ENCODE measurements around the gene PGD.
"Not testable (repeated sequence)": the region's sequence is repeated elsewhere in the genome, so short reads cannot be mapped to it uniquely, and the experiment has no call there.

PGD gene

DNA sequence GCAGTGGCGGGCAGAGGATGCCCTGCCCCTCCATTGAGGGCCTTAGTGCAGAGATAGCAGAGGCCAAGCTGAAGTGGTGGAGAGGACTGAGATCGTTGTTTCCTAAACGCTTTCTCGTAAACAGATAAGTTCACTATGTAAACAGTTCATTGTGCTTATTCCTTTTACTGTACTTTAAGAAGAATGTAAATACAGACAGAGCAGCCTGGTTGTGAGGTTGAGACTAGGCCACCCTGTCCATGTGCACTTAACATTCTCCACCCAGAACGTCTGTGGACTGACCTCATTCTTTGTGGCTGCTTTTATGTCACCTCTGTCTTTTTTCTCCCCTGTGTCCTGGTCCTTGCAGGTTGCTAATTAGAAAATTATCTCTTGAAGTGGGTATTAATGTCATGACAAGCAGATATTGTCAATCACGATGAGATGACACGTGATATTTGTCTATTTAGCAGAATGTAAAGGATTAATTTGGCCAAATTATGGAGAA is 39.9 kb downstream of the PGD start:
- DNase-seq = no peak

DNA sequence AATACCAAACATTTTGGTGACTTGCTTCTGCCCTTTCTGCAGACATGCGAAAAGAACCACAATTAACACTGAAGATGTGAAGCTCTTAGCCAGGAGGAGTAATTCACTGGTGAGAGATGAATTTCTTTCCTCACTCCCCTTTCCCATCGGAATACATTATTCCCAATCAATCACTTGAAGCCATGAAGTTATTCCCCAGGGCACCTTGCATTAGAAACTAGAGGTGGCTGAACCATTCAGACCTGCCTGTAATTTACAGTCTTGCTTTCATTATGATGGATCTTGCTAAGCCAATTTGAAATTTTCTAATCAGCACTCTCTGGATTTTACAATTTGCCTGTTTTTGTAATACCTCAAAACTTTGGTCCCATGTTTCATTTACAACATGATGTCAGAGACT is 41.4 kb downstream of the PGD start:
- DNase-seq = no peak

DNA sequence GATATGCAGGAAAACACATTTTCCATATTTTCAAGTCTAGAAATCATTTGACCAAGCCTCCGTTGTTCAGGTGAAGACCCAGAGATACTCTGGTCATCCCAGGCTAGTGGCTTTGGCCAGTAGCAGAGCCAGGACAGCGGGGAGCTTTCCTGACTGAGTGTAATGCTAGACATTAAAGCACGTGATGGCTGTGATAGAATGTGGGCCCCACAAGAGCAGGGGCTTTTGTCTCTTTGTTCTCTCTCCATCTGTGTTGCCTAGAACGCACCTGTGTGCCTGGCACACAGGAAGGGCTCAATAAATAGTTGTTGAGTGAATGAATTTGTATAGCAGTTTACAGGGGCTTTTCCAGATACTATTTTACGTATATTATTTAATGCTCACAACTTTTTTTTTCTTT is 41.9 kb downstream of the PGD start:
- DNase-seq = no peak

DNA sequence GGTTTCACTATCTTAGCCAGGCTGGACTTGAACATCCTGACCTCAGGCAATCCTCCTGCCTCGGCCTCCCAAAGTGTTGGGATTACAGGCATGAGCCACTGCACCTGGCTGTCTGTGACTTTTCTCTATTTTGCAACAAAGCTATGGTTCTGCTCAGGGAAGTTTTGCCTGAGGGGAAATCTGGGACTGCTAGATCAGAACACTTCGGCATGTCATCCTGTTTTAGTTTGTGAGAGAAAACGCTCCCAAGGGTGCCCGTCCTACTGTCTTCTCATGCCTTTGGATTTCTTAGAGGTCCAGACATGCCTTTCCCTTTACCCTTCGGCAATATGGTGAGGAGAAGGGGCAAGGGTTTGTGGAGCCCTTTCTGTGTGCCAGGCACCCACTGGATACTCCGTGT is 45.4 kb downstream of the PGD start:
- DNase-seq = no peak

DNA sequence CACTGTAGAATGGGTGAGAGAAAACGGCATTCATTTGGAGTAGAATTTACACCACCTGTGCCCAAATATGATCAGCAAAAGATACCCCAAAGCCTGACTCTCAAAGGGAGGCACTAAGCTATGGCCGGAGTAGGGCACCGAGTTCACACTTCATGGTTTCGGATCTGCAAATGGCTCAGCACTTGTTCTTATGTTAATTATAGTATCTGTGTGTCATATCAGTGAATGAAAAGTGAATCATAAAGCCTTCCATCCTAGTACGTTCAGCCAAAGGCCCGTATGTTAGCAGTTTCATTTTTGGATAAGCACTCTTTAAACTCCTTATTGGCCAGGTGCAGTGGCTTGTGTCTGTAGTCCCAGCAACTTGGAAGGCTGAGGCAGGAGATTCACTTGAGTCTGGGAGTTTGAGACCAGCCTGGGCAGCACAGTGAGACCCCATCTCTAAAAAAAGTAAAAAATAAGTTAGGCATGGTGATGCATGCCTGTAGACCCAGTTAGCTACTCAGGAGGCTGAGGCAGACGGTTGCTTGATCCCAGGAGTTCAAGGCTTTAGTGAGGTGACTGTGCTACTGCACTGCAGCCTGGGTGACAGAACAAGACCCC is 46.0 kb downstream of the PGD start:
- no peak for DNase-seq

DNA sequence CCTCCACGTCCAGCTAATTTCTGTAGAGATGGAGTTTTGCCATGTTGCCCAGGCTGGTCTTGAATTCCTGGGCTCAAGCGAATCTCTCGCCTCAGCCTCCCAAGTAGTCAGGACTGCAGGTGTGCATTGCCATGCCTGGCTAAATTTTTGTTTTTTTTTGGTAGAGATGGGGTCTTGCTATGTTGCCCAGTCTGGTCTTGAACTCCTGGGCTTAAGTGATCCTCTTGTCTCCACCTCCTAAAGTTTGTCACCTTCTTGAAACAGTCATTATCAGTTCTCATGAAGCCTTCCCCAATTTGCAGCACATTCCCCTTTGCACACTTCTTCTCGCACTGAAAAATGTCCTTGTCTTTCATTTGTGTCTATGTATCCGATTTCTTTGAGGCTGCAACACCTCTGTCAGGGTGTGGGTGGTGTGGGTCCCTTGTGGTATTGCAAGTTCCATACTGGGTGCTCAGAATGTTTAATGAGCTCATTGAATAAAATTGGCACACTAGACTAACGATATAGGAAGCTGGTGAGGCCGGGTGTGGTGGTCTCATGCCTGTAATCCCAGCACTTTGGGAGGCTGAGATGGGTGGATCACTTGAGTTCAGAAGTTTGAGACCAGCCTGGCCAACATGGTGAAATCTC is 48.0 kb downstream of the PGD start:
- DNase-seq = no peak

DNA sequence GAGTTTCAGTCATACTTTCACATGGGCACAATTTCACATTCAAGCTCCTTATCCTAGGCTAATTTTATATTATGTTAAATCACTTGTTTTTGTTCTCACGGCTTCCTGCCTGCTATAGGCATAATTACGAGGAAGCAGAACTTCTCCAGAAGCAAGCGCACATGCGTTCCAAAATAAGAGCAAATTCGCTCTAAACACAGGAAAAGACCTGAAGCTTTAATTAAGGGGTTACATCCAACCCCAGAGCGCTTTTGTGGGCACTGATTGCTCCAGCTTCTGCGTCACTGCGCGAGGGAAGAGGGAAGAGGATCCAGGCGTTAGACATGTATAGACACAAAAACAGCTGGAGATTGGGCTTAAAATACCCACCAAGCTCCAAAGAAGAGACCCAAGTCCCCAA is 50.9 kb downstream of the PGD start, which contains the start of gene CORT:
Gene CORT, plus strand, starts transcription at position 281 of the 400 bp plus-strand sequence. CDS start 193 bp downstream, outside the sequence.
- DNase-seq = no peak

DNA sequence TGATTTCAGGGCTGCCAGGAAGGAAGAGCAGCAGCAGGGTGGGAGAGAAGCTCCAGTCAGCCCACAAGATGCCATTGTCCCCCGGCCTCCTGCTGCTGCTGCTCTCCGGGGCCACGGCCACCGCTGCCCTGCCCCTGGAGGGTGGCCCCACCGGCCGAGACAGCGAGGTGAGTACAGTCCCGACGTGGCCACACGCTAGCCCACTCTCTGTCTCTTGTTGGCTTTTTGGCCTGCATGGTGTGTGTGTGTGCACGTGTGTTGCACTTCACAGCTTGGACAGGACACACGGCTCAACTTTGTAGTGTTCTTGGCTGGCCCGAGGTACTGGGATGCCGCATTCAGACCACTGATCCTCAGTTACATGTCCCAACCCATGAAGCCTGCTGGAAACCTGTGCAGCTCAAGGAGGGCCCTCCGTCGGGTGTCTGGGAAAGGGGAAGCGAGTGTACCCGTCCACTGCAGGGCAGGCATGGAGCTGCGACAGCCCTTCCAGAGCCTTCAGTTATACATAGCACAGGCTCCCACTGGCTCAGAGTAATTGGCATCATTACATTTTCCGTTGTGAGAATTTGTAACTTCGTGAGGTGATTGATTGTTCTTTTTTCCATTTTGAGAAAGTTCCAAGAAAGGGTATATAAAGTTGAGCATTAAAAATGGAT is 51.4 kb downstream of the PGD start:
- DNase-seq = no peak

DNA sequence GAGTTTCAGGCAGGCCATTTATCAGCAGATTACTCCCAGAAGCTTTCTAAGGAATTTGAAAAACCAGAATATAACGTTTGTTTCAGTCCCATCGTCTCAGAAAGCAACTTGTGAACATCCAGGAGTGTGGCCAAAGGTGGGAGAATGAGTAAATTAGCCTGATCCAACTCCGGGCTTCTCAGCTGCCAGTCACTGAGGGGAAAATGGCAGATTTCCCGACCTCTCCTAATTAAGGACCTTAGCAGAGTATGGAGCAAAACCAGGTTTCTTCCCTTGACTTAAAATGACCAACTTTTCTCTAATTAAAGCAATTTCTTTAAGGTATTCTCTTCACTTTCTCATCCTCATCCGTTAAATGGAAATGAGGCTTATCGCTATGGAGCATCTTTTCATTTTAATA is 52.0 kb downstream of the PGD start:
- DNase-seq = no peak

DNA sequence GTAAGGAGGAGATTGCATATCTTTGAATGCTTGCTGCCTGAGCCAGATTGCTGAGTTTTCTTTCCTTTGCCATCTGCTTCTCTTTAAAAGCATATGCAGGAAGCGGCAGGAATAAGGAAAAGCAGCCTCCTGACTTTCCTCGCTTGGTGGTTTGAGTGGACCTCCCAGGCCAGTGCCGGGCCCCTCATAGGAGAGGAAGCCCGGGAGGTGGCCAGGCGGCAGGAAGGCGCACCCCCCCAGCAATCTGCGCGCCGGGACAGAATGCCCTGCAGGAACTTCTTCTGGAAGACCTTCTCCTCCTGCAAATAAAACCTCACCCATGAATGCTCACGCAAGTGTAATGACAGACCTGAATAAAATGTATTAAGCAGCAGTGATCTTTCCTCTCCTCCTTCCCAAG is 52.4 kb downstream of the PGD start:
- no peak for DNase-seq

DNA sequence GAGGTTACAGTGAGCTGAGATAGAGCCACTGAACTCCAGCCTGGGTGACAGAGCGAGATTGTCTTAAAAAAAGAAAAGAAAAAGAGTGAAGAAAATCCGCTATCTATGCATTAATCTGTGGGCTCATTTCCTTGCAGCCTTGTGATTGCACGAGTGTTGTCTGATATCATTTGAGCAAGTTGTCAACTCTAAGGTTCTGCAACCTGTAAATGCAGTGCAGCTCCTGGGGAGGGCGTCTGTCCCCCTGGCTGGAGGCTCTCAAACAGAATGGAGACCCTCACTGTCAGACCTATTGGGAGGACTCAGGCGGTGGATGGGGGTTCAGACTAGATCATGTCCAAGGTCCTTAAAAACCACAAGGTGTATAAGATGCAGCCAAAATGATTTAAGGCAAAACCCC is 57.2 kb downstream of the PGD start:
- DNase-seq = no peak

DNA sequence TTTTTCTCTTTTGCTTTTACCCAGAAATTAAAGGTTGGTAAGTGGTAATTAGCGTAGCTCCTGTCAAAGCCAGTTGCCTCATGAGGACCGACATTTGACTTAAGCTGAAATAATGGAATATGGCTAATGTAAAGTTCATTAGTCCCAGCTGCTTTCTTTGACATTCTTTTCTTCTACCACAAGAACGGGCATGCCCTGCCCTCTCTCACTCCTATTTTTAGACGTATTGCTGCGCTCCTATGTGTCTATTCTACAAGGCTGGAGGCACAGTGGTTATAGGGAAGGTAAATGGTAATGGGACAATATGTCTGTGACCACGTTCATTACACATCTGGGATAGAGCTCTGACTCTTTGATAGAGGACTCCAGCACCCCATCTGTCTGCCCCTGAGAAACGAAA is 57.8 kb downstream of the PGD start:
- DNase-seq = no peak

DNA sequence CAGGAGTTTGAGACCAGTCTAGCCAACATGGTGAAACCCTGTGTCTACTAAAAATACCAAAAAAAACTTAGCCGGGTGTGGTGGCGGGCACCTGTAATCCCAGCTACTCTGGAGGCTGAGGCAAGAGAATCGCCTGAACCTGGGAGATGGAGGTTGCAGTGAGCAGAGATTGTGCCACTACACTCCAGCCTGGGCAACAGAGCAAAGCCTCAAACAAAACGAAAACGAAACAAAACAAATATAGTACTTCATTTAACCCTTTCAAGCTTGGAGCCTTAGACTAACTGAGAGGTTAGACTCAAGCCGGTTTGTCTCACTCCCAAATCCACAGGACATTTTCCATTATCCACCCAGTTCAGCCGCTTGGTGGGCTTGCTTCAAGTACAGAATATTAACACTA is 58.6 kb downstream of the PGD start:
- not testable (repeated sequence) for DNase-seq

DNA sequence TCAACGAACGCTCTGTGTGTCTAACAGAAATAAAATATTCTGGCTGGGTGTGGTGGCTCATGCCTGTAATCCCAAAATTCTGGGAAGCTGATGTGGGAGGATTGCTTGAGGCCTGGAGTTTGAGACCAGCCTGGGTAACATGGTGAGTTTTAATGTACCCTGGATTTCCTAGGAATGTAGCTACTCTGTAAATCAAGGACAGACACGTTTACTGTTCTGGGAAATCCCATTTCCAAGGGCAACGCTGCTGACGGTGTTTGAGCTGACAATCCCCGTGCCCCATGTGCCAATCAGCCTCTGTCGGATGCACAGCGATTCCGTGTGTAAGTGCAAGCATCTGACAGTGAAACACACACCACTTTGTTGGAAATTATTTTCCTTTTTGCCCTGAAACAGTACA is 59.0 kb downstream of the PGD start:
- DNase-seq = no peak

DNA sequence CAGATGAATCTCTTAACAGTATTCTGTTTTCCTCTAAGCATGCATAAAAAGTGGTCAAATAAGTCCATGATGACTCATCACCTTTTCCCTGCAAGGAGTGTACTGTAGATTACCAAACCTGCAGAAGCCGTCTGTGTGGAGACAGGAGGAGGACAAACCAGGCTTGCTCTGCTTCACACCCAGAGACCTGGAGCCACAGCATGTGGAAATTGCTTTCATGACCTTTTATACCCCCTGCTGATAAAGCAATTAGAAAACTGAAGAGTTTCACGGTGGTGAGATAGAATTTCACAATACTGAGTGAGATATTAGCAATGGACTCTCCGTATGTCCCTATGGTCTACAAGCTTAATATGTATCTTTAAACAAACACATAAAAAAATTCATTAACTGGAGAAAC is 60.3 kb downstream of the PGD start:
- no peak for DNase-seq

DNA sequence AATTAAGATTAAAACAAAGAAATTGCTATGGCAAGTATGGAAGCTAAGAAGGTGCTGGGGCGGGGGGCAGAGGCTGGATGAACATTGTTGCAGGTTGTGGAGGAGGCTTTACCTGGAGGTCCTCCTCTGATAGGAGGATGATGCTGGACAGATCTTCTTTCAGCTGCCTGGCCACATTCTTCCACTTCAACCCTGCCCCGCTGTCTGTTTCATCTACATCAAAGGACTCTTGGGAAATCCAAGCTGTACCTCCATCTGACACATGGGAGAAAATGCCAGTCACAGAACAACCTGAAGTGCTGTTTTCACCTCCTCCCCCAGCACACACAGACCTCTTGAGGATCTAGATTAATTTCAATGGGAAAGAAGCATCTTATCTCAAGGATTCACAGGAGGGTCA is 68.2 kb downstream of the PGD start:
- DNase-seq = no peak

DNA sequence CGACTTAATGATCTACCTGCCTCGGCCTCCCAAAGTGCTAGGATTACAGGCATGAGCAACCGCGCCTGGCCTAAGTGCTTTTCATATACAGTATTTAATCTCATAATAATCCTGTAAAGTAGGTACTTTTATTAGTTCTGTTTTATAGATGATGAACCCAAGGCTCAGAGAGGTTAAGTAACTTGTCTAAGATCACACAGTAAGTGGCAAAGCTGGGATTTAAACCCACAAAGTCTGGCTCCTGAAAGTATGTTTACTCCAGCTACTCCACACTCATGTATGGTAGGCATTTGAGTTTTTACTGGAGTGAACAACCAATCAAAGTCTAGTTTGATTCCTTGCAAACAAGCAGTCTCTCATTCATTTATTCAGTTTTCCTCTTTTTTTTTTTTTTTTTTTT is 71.2 kb downstream of the PGD start:
- no peak for DNase-seq
